Stimulated activated naive CD8-positive, alpha-beta T cell treated with anti-CD3 and anti-CD28 coated beads, Interleukin-15, Interleukin-2, amounts not matched to agents 100 ng/mL and 50 ng/mL, for 24 hours (primary cell): ENCODE measurements around the gene CMTM6.

Experiments
- H3K27ac Mint-ChIP-seq: one replicate; pipeline ENCODE4 v1.8.0; 2021; ENCODE audit warnings: mild to moderate bottlenecking, mixed read lengths
- H3K27me3 Mint-ChIP-seq: one replicate; pipeline ENCODE4 v1.8.0; 2021; ENCODE audit warnings: mixed read lengths
- H3K36me3 Mint-ChIP-seq: one replicate; pipeline ENCODE4 v1.8.0; 2021; ENCODE audit warnings: low read depth, mixed read lengths
- H3K4me1 Mint-ChIP-seq: one replicate; pipeline ENCODE4 v1.8.0; 2021; ENCODE audit warnings: low read depth, mixed read lengths
- H3K4me3 Mint-ChIP-seq: one replicate; pipeline ENCODE4 v1.8.0; 2021; ENCODE audit warnings: mild to moderate bottlenecking, mixed read lengths
- H3K9me3 Mint-ChIP-seq: one replicate; pipeline ENCODE4 v1.8.0; 2021; ENCODE audit warnings: mixed read lengths

The CMTM6 gene

DNA sequence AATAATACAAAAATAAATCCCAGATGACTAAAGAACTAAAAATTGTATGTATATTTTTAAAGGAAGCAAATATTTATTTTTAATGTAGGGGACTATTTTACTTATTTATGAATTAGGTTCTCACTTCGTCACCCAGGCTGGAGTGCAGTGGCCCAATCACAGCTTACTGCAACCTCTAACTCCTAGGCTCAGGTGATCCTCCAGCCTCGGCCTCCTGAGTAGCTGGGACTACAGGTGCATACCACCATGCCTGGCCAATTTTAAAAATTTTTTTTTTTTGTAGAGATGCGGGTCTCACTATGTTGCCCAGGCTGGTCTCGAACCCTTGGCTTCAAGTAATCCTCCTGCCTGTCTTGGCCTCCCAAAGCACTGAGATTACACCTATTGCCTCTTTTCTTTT lies 68.4 kb downstream of the CMTM6 start:
- no peak overlapping the region for H3K27ac Mint-ChIP-seq
- H3K27me3 Mint-ChIP-seq: no peaks in the 10 kb centered on the region
- peaks cover 11% of the 10 kb centered on the region for H3K36me3 Mint-ChIP-seq
- peaks cover 94% of the 10 kb centered on the region for H3K4me1 Mint-ChIP-seq
- no peak overlapping the region for H3K4me3 Mint-ChIP-seq
- H3K9me3 Mint-ChIP-seq: no peaks in the 10 kb centered on the region

DNA sequence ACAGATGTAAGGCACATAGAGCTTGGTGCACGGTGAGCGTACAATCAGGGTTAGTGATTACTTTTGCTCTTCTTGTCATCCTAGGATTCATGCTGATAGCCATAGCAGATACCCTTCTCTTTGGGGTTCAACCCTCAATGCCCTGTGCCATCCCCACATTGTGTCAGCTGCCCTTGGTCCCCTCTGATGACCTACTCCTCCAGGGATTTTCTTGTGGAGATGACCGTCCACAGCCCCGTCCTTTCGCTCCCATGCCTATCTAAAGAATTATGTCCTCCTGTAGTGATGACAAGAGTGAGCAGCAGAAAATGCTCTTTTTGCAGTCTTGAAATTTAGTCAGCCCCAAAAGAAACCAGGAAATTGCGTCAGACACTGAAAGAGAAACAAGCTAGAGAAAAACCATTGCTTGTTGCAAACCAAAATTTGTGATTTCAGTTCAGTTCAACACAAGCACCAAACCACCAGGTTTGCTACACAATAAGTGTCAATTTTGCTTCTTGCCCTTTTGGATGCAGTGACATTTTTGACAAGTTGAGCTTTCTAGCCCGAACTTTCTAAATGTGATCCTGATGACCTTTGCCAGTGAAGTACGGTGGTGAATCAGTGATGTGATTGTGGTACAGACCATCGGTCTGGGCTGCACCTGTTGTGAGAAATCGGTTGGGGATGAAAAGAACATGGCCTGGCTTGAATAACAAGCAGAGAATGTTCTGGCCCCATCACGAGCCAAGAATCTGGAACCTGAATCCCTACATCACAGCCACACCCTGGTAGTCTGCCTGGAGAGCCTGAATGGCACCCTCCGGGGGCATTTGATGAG lies 69.7 kb downstream of the CMTM6 start:
- Mint-ChIP-seq H3K4me1 (peaks cover 94% of the 10 kb centered on the region), H3K27ac (peak overlapping the region; percentile 96), H3K36me3 (peaks cover 11% of the 10 kb centered on the region), H3K9me3 (no peaks in the 10 kb centered on the region), H3K4me3 (peak overlapping the region; percentile 79), H3K27me3 (no peaks in the 10 kb centered on the region)

DNA sequence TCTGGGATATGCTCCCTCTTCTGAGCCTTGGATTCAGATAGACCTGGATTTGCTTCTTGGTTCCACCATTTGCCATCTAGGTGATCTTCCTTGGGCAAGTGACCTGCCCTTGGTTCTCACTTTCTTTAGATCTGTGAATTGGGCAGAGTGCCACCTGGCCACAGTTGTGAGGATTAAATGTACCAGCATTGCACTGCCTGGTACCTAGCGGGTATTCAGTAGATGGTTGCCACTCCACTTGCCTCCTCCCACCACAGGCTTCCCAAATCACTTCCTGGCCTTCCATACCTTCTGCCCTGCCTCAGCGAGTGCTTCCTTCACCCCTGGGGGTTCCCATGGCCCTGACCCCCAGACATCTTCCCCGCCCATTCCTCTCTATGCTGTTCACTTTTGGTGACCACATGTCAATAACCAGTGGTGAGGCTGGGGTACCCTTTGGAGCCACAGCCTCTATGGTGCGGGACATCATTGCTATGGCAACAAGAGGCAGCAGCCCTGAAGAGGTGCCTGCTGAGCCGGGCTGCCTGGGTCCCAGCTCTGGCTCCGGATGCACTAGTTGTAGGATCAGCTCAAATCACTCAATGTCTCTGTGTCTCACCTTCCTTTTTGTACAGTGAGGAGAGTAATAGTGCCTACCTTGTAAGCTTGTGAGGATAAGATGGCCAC lies 70.5 kb downstream of the CMTM6 start:
- peaks cover 95% of the 10 kb centered on the region for H3K4me1 Mint-ChIP-seq
- H3K4me3 Mint-ChIP-seq: peak overlapping the region; percentile 79
- peak overlapping the region; percentile 96 for H3K27ac Mint-ChIP-seq
- no peaks in the 10 kb centered on the region for H3K9me3 Mint-ChIP-seq
- peaks cover 11% of the 10 kb centered on the region for H3K36me3 Mint-ChIP-seq
- no peaks in the 10 kb centered on the region for H3K27me3 Mint-ChIP-seq

DNA sequence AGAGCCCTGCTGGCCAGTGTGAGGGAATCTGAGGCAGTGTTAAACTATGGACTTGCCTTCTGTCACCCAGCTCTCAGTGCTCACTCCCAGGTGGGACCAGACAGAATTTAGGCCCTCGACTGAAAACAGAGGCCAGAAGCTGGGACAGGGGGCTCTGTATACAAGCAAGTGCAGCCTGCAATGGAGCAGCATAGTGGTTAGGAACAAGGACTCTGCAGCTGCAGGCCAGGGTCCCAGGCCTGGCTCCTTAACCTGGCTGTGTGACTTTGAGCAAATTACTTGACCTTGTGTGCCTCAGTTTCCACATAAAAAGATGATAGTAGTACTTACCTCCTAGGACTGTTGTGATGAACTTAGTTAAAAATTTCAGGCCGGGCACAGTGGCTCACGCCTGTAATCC lies 71.2 kb downstream of the CMTM6 start:
- peaks cover 11% of the 10 kb centered on the region for H3K36me3 Mint-ChIP-seq
- peaks cover 95% of the 10 kb centered on the region for H3K4me1 Mint-ChIP-seq
- peak overlapping the region; percentile 96 for H3K27ac Mint-ChIP-seq
- no peaks in the 10 kb centered on the region for H3K27me3 Mint-ChIP-seq
- no peaks in the 10 kb centered on the region for H3K9me3 Mint-ChIP-seq
- H3K4me3 Mint-ChIP-seq: peak overlapping the region; percentile 79
